ENCODE data around the gene CMTR1. TPM values are rescaled to one million over a fixed set of nuclear protein-coding genes. Genes with fewer than 3 reads are reported as not detected.

The CMTR1 gene
- total and polyA plus RNA-seq, 2 of the 13 experiments (the other 11 are each of a cell fraction or from before 2014, with no cell fraction given) = 19.7 to 55.2 TPM

DNA sequence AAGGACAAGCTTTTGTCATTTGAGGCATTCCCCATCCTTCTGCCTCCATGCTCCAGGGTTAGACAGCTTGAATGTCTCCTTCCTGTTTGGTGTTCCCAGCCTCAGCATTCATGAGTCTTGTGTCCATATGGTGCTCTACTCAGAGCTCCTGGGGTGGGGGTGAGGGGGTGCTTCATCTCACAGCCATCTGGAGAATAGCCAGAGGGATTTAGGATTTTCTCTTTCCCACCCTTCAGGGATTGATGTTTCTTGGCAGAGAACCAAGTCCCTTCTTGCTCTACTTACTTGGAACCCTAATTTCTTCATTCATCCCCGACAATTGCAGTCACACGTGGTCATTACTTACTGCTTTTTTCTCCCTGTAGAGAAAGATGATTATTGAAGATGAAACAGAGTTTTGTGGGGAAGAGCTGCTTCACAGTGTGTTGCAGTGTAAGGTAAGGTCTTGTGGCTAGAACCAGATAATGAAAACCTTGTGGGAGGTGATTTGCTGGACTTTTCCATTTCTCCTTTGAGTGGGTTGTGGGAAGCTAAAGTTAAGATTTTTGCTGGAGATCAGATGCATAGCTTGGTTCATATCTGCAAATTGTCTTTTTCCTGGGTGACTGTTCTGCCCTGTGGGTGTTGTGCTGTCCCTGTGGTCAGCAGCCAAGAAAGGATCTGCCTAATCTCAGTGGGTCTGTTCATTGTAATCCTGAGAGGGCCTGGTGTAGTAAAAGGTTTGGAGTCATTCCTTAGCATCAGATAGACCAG lies 18.6 kb downstream of the CMTR1 start:
- ATAC-seq (no peak), DNase-seq (ENCODE audit: low spot score) (no peak), FAIRE-seq (no peak)
- no peak overlapping the region for H3K4me3 ChIP-seq (replicated peaks in 1 of 3; ENCODE audit: insufficient read depth in 1 of 3, low read depth in 2 of 3, low read length in 3 of 3)
- H3K4me1 ChIP-seq (ENCODE audit: insufficient read depth, low read length) = 0 out of 2 replicates have a peak, but pooled peaks cover 6% of the 10 kb centered on the region
- in situ Hi-C loops (cut with HindIII; ENCODE audit: extremely low pct_ligation_motif_present, low pct_unique_long_range_greater_than_20kb) = no loop called here
- no peaks in the 10 kb centered on the region for H4K20me1 ChIP-seq (ENCODE audit: insufficient read depth, low read length)
- no peak overlapping the region for H3K4me2 ChIP-seq (ENCODE audit: low read depth, low read length)
- no peaks in the 10 kb centered on the region for H3K79me2 ChIP-seq (ENCODE audit: insufficient read depth, low read length)
- 99% methylated on average over 2 of the region's 2 CpGs for WGBS (ENCODE audit: low lambda C conversion rate)
- H3K27ac ChIP-seq (ENCODE audit: extremely low read length, insufficient read depth, low read length) = no peak overlapping the region
- no peak overlapping the region for H2AFZ ChIP-seq (ENCODE audit: low read length)
- no peaks in the 10 kb centered on the region for H3K9me3 ChIP-seq (ENCODE audit: low read length)
- no peak overlapping the region for H3K9ac ChIP-seq (ENCODE audit: insufficient read depth, low read depth, low read length)
- no peaks in the 10 kb centered on the region for H3K27me3 ChIP-seq (ENCODE audit: control insufficient read depth in 1 of 2, insufficient read depth in 2 of 2, low read length in 2 of 2)
- intact Hi-C loops (cut with micrococcal nuclease; ENCODE audit: unreplicated experiment) = no loop called here
- ChIA-PET POLR2A (no interaction called here), CTCF (ENCODE audit: low intra/inter-chr PET ratio, low total read pairs) (no interaction called here)
- H3K36me3 ChIP-seq (replicated peaks in 1 of 2; ENCODE audit: control insufficient read depth in 1 of 2, insufficient read depth in 2 of 2, low read length in 2 of 2) = peaks cover 28 to 94% of the 10 kb centered on the region in 2 experiments
- no TSS peak for BruUV-seq (replicated peaks)
- TF ChIP-seq ZSCAN30 (CRISPR knock-in tag; IDR thresholded peaks at IDR 0.05) (no peak), ZBTB38 (CRISPR knock-in tag; IDR thresholded peaks at IDR 0.05) (no peak), MZF1 (CRISPR knock-in tag; IDR thresholded peaks at IDR 0.05; ENCODE audit: borderline replicate concordance) (no peak), ZNF563 (CRISPR knock-in tag; IDR thresholded peaks at IDR 0.05) (no peak), CEBPB (IDR thresholded peaks at IDR 0.05; ENCODE audit: borderline replicate concordance, low read depth, low read length) (no peak), ZNF510 (CRISPR knock-in tag; IDR thresholded peaks at IDR 0.05; ENCODE audit: low read depth) (no peak), RCOR2 (CRISPR knock-in tag; IDR thresholded peaks at IDR 0.05) (no peak), DPF2 (CRISPR knock-in tag; IDR thresholded peaks at IDR 0.05; ENCODE audit: borderline replicate concordance, low read depth) (no peak), CBX5 (CRISPR knock-in tag; IDR thresholded peaks at IDR 0.05; ENCODE audit: borderline replicate concordance) (no peak), ZNF382 (CRISPR knock-in tag; IDR thresholded peaks at IDR 0.05; ENCODE audit: borderline replicate concordance) (no peak), KMT2A (CRISPR knock-in tag; IDR thresholded peaks at IDR 0.05) (no peak), ZNF652 (CRISPR knock-in tag; IDR thresholded peaks at IDR 0.05; ENCODE audit: borderline replicate concordance, low read depth) (no peak), ZNF350 (CRISPR knock-in tag; IDR thresholded peaks at IDR 0.05; ENCODE audit: borderline replicate concordance, low read depth) (no peak)
- TF ChIP-seq, protein P1, sequence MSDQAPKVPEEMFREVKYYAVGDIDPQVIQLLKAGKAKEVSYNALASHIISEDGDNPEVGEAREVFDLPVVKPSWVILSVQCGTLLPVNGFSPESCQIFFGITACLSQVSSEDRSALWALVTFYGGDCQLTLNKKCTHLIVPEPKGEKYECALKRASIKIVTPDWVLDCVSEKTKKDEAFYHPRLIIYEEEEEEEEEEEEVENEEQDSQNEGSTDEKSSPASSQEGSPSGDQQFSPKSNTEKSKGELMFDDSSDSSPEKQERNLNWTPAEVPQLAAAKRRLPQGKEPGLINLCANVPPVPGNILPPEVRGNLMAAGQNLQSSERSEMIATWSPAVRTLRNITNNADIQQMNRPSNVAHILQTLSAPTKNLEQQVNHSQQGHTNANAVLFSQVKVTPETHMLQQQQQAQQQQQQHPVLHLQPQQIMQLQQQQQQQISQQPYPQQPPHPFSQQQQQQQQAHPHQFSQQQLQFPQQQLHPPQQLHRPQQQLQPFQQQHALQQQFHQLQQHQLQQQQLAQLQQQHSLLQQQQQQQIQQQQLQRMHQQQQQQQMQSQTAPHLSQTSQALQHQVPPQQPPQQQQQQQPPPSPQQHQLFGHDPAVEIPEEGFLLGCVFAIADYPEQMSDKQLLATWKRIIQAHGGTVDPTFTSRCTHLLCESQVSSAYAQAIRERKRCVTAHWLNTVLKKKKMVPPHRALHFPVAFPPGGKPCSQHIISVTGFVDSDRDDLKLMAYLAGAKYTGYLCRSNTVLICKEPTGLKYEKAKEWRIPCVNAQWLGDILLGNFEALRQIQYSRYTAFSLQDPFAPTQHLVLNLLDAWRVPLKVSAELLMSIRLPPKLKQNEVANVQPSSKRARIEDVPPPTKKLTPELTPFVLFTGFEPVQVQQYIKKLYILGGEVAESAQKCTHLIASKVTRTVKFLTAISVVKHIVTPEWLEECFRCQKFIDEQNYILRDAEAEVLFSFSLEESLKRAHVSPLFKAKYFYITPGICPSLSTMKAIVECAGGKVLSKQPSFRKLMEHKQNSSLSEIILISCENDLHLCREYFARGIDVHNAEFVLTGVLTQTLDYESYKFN (CRISPR knock-in tag; conservative IDR thresholded peaks at IDR 0.05) = no peak
- TF ChIP-seq, protein P2, sequence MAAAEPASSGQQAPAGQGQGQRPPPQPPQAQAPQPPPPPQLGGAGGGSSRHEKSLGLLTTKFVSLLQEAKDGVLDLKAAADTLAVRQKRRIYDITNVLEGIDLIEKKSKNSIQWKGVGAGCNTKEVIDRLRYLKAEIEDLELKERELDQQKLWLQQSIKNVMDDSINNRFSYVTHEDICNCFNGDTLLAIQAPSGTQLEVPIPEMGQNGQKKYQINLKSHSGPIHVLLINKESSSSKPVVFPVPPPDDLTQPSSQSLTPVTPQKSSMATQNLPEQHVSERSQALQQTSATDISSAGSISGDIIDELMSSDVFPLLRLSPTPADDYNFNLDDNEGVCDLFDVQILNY (CRISPR knock-in tag; conservative IDR thresholded peaks at IDR 0.05) = no peak
- TF ChIP-seq, protein P3, sequence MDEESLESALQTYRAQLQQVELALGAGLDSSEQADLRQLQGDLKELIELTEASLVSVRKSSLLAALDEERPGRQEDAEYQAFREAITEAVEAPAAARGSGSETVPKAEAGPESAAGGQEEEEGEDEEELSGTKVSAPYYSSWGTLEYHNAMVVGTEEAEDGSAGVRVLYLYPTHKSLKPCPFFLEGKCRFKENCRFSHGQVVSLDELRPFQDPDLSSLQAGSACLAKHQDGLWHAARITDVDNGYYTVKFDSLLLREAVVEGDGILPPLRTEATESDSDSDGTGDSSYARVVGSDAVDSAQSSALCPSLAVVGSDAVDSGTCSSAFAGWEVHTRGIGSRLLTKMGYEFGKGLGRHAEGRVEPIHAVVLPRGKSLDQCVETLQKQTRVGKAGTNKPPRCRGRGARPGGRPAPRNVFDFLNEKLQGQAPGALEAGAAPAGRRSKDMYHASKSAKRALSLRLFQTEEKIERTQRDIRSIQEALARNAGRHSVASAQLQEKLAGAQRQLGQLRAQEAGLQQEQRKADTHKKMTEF (CRISPR knock-in tag; IDR thresholded peaks at IDR 0.05) = no peak
- TF ChIP-seq, protein P4, sequence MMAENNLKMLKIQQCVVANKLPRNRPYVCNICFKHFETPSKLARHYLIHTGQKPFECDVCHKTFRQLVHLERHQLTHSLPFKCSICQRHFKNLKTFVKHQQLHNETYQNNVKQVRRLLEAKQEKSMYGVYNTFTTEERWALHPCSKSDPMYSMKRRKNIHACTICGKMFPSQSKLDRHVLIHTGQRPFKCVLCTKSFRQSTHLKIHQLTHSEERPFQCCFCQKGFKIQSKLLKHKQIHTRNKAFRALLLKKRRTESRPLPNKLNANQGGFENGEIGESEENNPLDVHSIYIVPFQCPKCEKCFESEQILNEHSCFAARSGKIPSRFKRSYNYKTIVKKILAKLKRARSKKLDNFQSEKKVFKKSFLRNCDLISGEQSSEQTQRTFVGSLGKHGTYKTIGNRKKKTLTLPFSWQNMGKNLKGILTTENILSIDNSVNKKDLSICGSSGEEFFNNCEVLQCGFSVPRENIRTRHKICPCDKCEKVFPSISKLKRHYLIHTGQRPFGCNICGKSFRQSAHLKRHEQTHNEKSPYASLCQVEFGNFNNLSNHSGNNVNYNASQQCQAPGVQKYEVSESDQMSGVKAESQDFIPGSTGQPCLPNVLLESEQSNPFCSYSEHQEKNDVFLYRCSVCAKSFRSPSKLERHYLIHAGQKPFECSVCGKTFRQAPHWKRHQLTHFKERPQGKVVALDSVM (CRISPR knock-in tag; IDR thresholded peaks at IDR 0.05) = no peak

All from HepG2 (cell line).